Measurements from ENCODE around the gene RALB.

Gene RALB

DNA sequence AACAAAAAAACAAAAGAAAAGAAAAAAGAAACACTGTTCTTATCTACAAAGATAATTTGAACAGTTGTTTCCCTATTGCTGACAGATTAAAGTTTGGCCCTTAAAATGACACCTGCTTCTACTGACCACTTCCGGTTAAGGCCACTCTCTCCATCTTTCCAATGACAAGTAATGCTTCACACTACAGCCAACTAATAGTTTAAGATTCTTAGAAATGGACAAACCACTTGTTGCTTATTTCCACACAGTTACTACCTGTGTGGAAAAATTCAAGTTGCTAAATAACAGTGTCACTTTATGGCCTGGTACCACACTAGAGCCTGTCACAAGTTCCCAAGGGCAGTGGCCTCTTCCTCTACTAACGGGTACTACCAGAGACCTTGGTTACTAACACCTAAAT is 31.9 kb upstream of the RALB start:
- TF ChIP-seq, protein P1, sequence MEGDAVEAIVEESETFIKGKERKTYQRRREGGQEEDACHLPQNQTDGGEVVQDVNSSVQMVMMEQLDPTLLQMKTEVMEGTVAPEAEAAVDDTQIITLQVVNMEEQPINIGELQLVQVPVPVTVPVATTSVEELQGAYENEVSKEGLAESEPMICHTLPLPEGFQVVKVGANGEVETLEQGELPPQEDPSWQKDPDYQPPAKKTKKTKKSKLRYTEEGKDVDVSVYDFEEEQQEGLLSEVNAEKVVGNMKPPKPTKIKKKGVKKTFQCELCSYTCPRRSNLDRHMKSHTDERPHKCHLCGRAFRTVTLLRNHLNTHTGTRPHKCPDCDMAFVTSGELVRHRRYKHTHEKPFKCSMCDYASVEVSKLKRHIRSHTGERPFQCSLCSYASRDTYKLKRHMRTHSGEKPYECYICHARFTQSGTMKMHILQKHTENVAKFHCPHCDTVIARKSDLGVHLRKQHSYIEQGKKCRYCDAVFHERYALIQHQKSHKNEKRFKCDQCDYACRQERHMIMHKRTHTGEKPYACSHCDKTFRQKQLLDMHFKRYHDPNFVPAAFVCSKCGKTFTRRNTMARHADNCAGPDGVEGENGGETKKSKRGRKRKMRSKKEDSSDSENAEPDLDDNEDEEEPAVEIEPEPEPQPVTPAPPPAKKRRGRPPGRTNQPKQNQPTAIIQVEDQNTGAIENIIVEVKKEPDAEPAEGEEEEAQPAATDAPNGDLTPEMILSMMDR (IDR thresholded peaks at IDR 0.05; ENCODE audit: low read depth, low read length), result no peak
- in situ Hi-C loops (cut with HindIII; ENCODE audit: low sequenced_read_pairs), result no loop called here
- no peak for DNase-seq (ENCODE audit: low read depth, low spot score)
- no peak overlapping the region for H3K4me3 ChIP-seq (ENCODE audit: low read depth, low read length)

DNA sequence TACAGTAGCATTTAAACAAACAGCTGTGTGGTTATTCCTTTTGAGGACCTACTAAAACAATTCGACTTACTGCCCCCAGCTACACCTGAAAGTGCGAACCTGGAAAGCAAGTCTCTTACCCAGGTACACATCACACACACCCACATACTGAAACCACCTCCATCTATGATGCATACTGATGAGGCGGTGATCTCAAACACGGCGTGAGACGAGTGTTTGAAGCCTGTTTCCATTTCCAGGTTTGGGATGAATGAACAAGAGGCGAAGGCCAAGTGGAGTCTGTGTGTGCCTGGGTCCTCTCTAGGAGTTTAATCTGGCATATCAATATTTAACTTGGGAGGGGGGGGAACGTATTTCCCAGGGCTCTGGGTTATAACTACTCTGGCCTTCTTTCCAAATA is 31.0 kb upstream of the RALB start:
- DNase-seq (ENCODE audit: low read depth, low spot score), result no peak
- TF ChIP-seq, protein P1 (IDR thresholded peaks at IDR 0.05; ENCODE audit: low read depth, low read length), result no peak
- H3K4me3 ChIP-seq (ENCODE audit: low read depth, low read length), result no peak overlapping the region
- in situ Hi-C loops (cut with HindIII; ENCODE audit: low sequenced_read_pairs), result no loop called here

DNA sequence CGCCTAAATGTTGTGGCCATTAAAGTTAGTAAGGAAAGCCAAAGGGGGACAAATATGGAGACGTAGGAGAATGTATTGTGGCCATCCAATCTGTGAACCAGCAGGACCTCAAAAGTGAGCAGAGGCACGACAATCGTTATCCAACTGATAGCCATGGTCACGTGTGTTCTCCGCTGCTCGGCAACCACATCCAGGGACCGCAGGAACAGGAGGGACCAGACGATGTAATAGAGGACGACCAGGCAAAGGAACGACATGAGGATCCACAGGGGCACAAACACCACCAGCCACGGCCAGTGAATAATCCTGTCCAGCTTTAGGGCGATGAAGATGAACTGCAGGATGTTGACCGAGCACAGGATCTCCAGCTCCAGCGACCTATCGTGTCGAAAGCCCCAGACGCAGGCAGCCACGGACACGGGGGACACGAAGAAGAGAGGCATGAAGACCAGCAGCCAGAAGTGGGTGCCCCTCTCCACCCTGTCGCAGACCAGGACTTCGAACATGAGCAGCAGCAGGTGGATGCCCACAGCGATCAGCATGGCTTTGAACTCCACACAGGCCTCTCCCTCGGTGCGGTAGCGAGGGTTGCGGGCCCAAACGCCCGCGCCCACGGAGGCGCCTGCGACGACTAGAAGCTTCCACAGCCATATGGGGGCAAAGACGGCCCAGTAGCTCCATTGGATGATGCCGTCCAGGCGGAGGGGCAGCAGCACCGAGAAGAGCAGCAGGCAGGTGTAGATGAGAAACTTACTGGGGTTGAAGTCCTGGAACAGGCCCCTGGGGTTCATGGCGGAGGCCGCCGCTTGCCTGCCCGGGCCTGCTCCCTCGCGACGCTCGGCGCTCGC is 30.2 kb upstream of the RALB start:
- no peak for DNase-seq (ENCODE audit: low read depth, low spot score)
- TF ChIP-seq, protein P1 (IDR thresholded peaks at IDR 0.05; ENCODE audit: low read depth, low read length), result no peak
- H3K4me3 ChIP-seq (ENCODE audit: low read depth, low read length), result peak overlapping the region; percentile 52
- in situ Hi-C loops (cut with HindIII; ENCODE audit: low sequenced_read_pairs), result no loop called here

DNA sequence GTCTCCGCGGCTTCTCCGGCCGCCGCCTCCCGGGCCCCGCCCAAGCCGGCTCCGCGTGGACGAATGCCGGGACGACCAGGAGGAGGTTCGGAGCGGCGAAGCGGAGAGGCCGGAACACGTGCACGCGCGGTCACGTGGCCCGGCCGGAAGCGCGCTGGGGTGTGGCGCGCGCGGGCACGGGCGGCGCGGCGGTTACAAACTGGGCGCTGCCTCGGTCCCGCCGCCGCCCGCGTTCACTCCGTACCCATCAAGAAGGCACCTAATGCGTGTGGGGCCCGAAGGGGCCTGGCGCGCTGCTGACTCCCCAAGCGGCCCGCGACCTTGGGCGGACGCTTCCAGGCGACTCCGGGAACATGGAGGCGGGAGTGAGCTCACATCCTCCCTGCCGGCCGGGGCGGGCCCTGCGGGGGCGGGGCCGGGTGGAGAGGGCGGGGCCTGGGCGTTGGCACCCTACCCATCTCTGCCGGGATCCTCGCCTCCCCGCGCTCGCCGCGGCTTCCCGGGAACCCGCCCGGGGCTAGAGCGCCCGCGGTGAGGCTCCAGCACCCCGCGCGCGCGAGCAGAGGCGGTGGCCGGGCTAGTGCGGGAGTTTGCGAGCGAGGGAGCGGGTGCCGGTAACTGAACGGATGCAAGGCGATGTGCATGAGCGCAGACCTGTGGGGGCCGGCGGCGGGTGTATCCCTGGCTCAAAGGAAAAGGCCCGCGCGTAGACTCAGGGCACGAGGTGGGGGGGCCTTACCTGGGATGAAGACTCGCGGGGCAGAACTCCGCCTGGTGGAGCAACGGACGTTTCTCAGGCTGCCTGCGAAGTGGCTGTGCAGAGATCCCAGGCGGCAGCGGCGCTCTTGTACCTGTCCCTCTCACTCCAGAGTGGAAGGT is 29.4 kb upstream of the RALB start, which contains the start of gene TMEM185B:
Gene TMEM185B (minus strand): TSS at position 367 of the 879 bp plus-strand sequence. CDS start 424 bp downstream, outside the sequence.
- peak within 1 kb of the TSS; percentile 52 for H3K4me3 ChIP-seq (ENCODE audit: low read depth, low read length)
- peak; percentile 86 for DNase-seq (ENCODE audit: low read depth, low spot score)
- TF ChIP-seq, protein P1 (IDR thresholded peaks at IDR 0.05; ENCODE audit: low read depth, low read length), result peak; percentile 32
- in situ Hi-C loops (cut with HindIII; ENCODE audit: low sequenced_read_pairs), result no loop called here

DNA sequence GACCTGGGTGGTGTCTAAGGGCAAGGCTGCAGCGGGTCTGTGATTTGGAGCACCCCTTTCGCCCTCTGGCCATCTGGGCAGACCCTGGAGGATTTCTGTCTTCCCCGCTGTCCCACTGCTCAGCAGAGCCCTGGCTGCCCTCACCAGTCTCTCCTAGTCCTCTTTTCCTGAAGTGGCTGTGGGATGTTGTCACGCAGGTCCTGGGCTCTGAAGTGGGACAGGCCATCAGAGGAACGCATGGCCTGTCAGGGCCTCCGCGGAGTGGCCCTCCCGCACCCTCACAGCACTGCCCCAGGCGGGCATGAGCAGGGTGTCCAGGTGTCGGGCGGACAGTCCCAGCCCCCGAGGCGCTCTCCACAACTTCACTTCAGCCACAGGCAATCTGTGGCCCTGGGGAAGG is 28.4 kb upstream of the RALB start:
- H3K4me3 ChIP-seq (ENCODE audit: low read depth, low read length), result no peak overlapping the region
- TF ChIP-seq, protein P1 (IDR thresholded peaks at IDR 0.05; ENCODE audit: low read depth, low read length), result no peak
- no peak for DNase-seq (ENCODE audit: low read depth, low spot score)
- in situ Hi-C loops (cut with HindIII; ENCODE audit: low sequenced_read_pairs), result no loop called here

DNA sequence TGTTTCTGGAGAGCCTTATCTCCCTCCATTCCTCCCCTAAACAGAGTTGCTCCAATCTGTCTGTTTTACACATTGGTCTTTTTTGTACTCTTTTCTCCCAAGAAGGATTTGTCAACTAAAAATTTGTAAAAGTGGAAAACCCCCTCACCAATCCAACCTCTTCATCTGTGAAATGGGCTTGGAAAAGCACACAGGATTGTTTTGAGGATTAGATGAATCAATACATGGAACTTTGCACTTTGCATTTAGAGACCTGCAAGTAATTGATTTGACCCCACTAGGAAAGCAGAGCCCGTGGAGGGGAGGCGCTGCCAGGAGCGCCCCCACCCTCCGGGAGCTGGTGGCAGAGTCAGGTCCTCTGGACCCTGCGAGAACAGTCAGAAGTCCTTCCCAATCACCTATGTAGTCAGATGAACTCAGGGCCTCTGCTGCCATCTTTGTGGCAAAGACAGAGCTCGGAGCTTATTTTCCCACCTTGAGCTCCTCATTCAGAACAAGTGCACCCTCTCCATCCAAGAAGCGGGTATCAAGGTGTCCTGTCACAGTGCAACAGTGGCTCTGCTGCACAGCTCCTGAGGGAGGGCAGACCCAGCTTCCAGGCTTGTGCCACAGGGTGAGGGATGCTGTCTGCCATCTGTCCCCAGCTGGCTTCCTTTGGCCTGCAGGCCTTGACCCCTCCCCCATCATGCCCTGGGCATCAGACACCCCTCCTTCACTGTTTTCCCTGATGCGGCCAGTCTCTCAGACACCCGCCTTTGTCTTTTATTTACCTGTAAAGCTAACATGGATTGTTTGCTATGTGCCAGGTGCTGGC is 27.7 kb upstream of the RALB start:
- in situ Hi-C loops (cut with HindIII; ENCODE audit: low sequenced_read_pairs), result no loop called here
- no peak for DNase-seq (ENCODE audit: low read depth, low spot score)
- no peak overlapping the region for H3K4me3 ChIP-seq (ENCODE audit: low read depth, low read length)
- TF ChIP-seq, protein P1 (IDR thresholded peaks at IDR 0.05; ENCODE audit: low read depth, low read length), result no peak

Data from astrocyte of the spinal cord (primary cell).